Panc1 (cell line): Measurements from ENCODE around the gene ONECUT1.

ENCODE experiments used
- CTCF ChIP-seq: fragments of 450-650 bp; IDR thresholded peaks from 2 replicates; pipeline ENCODE4 v1.5.1; 2017; ENCODE audit warnings: mild to moderate bottlenecking
- POLR2AphosphoS5 ChIP-seq: IDR thresholded peaks from 2 replicates; pipeline ENCODE4 v1.6.1; 2012; ENCODE audit warnings: mild to moderate bottlenecking, low read depth, low read length, moderate library complexity

GRCh38 chr15:52801748-52802085 lies 11.6 kb upstream of the ONECUT1 start:
- TF ChIP-seq POLR2AphosphoS5 (no peak), CTCF (no peak)
